Measurements from ENCODE around the gene TAF5. TPM values are rescaled to one million over a fixed set of nuclear protein-coding genes. Genes with fewer than 3 reads are reported as not detected.
"Not testable (repeated sequence)": the region's sequence is repeated elsewhere in the genome, so short reads cannot be mapped to it uniquely, and the experiment has no call there.

Gene TAF5
- 10 to 100 TPM; 14.5 to 14.8 TPM for total RNA-seq

GRCh38 chr10:103367782-103368518, at the start of gene TAF5:
TSS of gene TAF5 (plus strand) at chr10:103367976. CDS start at chr10:103367990, 14 bp downstream.
- Mint-ChIP-seq H3K36me3 (ENCODE audit: low read depth) (peaks cover 18% of the 10 kb centered on the region), H3K27ac (peak within 1 kb of the TSS; percentile 93), H3K4me3 (peak within 1 kb of the TSS; percentile 89), H3K27me3 (ENCODE audit: low read depth) (no peaks in the 10 kb centered on the region), H3K9me3 (ENCODE audit: insufficient read depth) (no peaks in the 10 kb centered on the region), H3K4me1 (ENCODE audit: low read depth) (peaks cover 23% of the 10 kb centered on the region)
- DNase-seq, result peak; percentile 96
- peak; percentile 64 for ATAC-seq
- CTCF ChIA-PET, result interaction anchor here (1.0 to 2.4 kb wide), 3 partner anchors 15 to 34 kb away, joined by 4 to 13 read pairs (median 5); partner anchors contain the start of genes ATP5MK and PDCD11
- POLR2A ChIA-PET, result interaction anchor here (0.6 to 3.0 kb wide), 7 partner anchors 11 to 176 kb away, joined by 3 to 15 read pairs (median 8); partner anchors contain the start of genes ATP5MK, PCGF6 and PDCD11

GRCh38 chr10:103327906-103328305, 39.9 kb upstream of the TAF5 start:
- ChIA-PET POLR2A (no interaction called here), CTCF (no interaction called here)
- Mint-ChIP-seq H3K36me3 (ENCODE audit: low read depth) (peaks cover 23% of the 10 kb centered on the region), H3K4me3 (no peak overlapping the region), H3K27ac (no peak overlapping the region), H3K4me1 (ENCODE audit: low read depth) (no peaks in the 10 kb centered on the region), H3K9me3 (ENCODE audit: insufficient read depth) (no peaks in the 10 kb centered on the region), H3K27me3 (ENCODE audit: low read depth) (no peaks in the 10 kb centered on the region)
- DNase-seq (no peak), ATAC-seq (no peak)

GRCh38 chr10:103333934-103334520, 33.7 kb upstream of the TAF5 start:
- peaks cover 35% of the 10 kb centered on the region for H3K36me3 Mint-ChIP-seq (ENCODE audit: low read depth)
- no peak for ATAC-seq
- no peaks in the 10 kb centered on the region for H3K9me3 Mint-ChIP-seq (ENCODE audit: insufficient read depth)
- H3K4me1 Mint-ChIP-seq (ENCODE audit: low read depth), result no peaks in the 10 kb centered on the region
- H3K27me3 Mint-ChIP-seq (ENCODE audit: low read depth), result no peaks in the 10 kb centered on the region
- DNase-seq, result no peak
- ChIA-PET POLR2A (no interaction called here), CTCF (interaction anchor here (0.9 to 3.1 kb wide), 18 partner anchors 9 to 498 kb away, joined by 3 to 17 read pairs (median 5); partner anchors contain the start of genes CNNM2, CYP17A1, PCGF6 and TAF5)
- H3K27ac Mint-ChIP-seq, result no peak overlapping the region
- H3K4me3 Mint-ChIP-seq, result no peak overlapping the region

GRCh38 chr10:103334567-103334966, 33.2 kb upstream of the TAF5 start:
- Mint-ChIP-seq H3K4me1 (ENCODE audit: low read depth) (no peaks in the 10 kb centered on the region), H3K9me3 (ENCODE audit: insufficient read depth) (no peaks in the 10 kb centered on the region), H3K27ac (no peak overlapping the region), H3K27me3 (ENCODE audit: low read depth) (no peaks in the 10 kb centered on the region), H3K36me3 (ENCODE audit: low read depth) (peaks cover 37% of the 10 kb centered on the region), H3K4me3 (no peak overlapping the region)
- CTCF ChIA-PET, result interaction anchor here (0.9 to 3.1 kb wide), 16 partner anchors 9 to 499 kb away, joined by 3 to 17 read pairs (median 6); partner anchors contain the start of genes CNNM2, CYP17A1, PCGF6 and TAF5
- DNase-seq (no peak), ATAC-seq (no peak)
- POLR2A ChIA-PET, result no interaction called here

- H3K27me3 Mint-ChIP-seq (ENCODE audit: low read depth), result no peaks in the 10 kb centered on the region
- H3K27ac Mint-ChIP-seq, result no peak overlapping the region
- H3K9me3 Mint-ChIP-seq (ENCODE audit: insufficient read depth), result no peaks in the 10 kb centered on the region
- ChIA-PET POLR2A (no interaction called here), CTCF (no interaction called here)
- peaks cover 31% of the 10 kb centered on the region for H3K36me3 Mint-ChIP-seq (ENCODE audit: low read depth)
- ATAC-seq (no peak), DNase-seq (no peak)
- H3K4me1 Mint-ChIP-seq (ENCODE audit: low read depth), result no peaks in the 10 kb centered on the region
- no peak overlapping the region for H3K4me3 Mint-ChIP-seq
Observed at GRCh38 chr10:103336370-103336769, 31.4 kb upstream of the TAF5 start.

GRCh38 chr10:103350175-103350516, 17.6 kb upstream of the TAF5 start:
- CTCF ChIA-PET, result interaction anchor here (1.0 to 3.0 kb wide), 3 partner anchors 17 to 105 kb away, joined by 3 to 13 read pairs (median 4); no protein-coding TSS in a partner anchor
- Mint-ChIP-seq H3K4me3 (peak overlapping the region; percentile 94), H3K9me3 (ENCODE audit: insufficient read depth) (no peaks in the 10 kb centered on the region), H3K36me3 (ENCODE audit: low read depth) (peaks cover 20% of the 10 kb centered on the region), H3K27me3 (ENCODE audit: low read depth) (no peaks in the 10 kb centered on the region), H3K4me1 (ENCODE audit: low read depth) (peaks cover 12% of the 10 kb centered on the region), H3K27ac (peak overlapping the region; percentile 74)
- DNase-seq, result no peak
- POLR2A ChIA-PET, result interaction anchor here (2.2 kb wide), 1 partner anchor 18 kb away, joined by 15 read pairs; the partner anchor contains the start of gene TAF5
- ATAC-seq, result peak; percentile 8

GRCh38 chr10:103350517-103351260, 17.1 kb upstream of the TAF5 start, which contains the start of gene PCGF6:
TSS of gene PCGF6 (minus strand) at chr10:103351140. CDS start at chr10:103351066, 74 bp downstream.
- no peaks in the 10 kb centered on the region for H3K9me3 Mint-ChIP-seq (ENCODE audit: insufficient read depth)
- H3K4me3 Mint-ChIP-seq, result peak within 1 kb of the TSS; percentile 94
- ATAC-seq (peak; percentile 85), DNase-seq (peak; percentile 75)
- ChIA-PET POLR2A (interaction anchor here (1.2 to 2.2 kb wide), 2 partner anchors 9 to 18 kb away, joined by 6 to 15 read pairs; partner anchors contain the start of gene TAF5), CTCF (interaction anchor here (1.0 to 3.0 kb wide), 4 partner anchors 17 to 135 kb away, joined by 3 to 13 read pairs (median 4); no protein-coding TSS in a partner anchor)
- peak within 1 kb of the TSS; percentile 92 for H3K27ac Mint-ChIP-seq
- H3K36me3 Mint-ChIP-seq (ENCODE audit: low read depth), result peaks cover 17% of the 10 kb centered on the region
- H3K4me1 Mint-ChIP-seq (ENCODE audit: low read depth), result peaks cover 12% of the 10 kb centered on the region
- no peaks in the 10 kb centered on the region for H3K27me3 Mint-ChIP-seq (ENCODE audit: low read depth)

- peaks cover 8% of the 10 kb centered on the region for H3K36me3 Mint-ChIP-seq (ENCODE audit: low read depth)
Observed at GRCh38 chr10:103353281-103353680, 14.5 kb upstream of the TAF5 start.

GRCh38 chr10:103354567-103354966, 13.2 kb upstream of the TAF5 start:
- CTCF ChIA-PET, result interaction anchor here (2.9 kb wide), 1 partner anchor 13 kb away, joined by 13 read pairs; the partner anchor contains the start of gene TAF5

More at GRCh38 chr10:103353281-103353680, 14.5 kb upstream of the TAF5 start:
- Mint-ChIP-seq H3K4me1 (ENCODE audit: low read depth) (peaks cover 12% of the 10 kb centered on the region), H3K4me3 (no peak overlapping the region), H3K27me3 (ENCODE audit: low read depth) (no peaks in the 10 kb centered on the region), H3K27ac (no peak overlapping the region), H3K9me3 (ENCODE audit: insufficient read depth) (no peaks in the 10 kb centered on the region)
- ChIA-PET CTCF (interaction anchor here (0.9 to 2.9 kb wide), 3 partner anchors 15 to 63 kb away, joined by 3 to 13 read pairs (median 6); partner anchors contain the start of gene TAF5), POLR2A (no interaction called here)
- ATAC-seq (no peak), DNase-seq (no peak)

GRCh38 chr10:103355906-103356599, 11.7 kb upstream of the TAF5 start:
- ChIA-PET CTCF (interaction anchor here (1.5 kb wide), 1 partner anchor 22 kb away, joined by 6 read pairs; no protein-coding TSS in a partner anchor), POLR2A (no interaction called here)
- H3K36me3 Mint-ChIP-seq (ENCODE audit: low read depth), result no peaks in the 10 kb centered on the region
- H3K4me1 Mint-ChIP-seq (ENCODE audit: low read depth), result peaks cover 4% of the 10 kb centered on the region
- no peak overlapping the region for H3K4me3 Mint-ChIP-seq
- DNase-seq (no peak), ATAC-seq (no peak)
- no peak overlapping the region for H3K27ac Mint-ChIP-seq
- no peaks in the 10 kb centered on the region for H3K9me3 Mint-ChIP-seq (ENCODE audit: insufficient read depth)
- H3K27me3 Mint-ChIP-seq (ENCODE audit: low read depth), result no peaks in the 10 kb centered on the region

More at GRCh38 chr10:103354567-103354966, 13.2 kb upstream of the TAF5 start:
- H3K27me3 Mint-ChIP-seq (ENCODE audit: low read depth); H3K4me1 Mint-ChIP-seq (ENCODE audit: low read depth); DNase-seq; H3K9me3 Mint-ChIP-seq (ENCODE audit: insufficient read depth); H3K27ac Mint-ChIP-seq; ATAC-seq; H3K36me3 Mint-ChIP-seq (ENCODE audit: low read depth); POLR2A ChIA-PET; H3K4me3 Mint-ChIP-seq: not testable (repeated sequence)

GRCh38 chr10:103359493-103359892, 8.3 kb upstream of the TAF5 start:
- H3K27ac Mint-ChIP-seq; ATAC-seq; H3K9me3 Mint-ChIP-seq (ENCODE audit: insufficient read depth); H3K4me1 Mint-ChIP-seq (ENCODE audit: low read depth); CTCF ChIA-PET; H3K4me3 Mint-ChIP-seq; POLR2A ChIA-PET; H3K27me3 Mint-ChIP-seq (ENCODE audit: low read depth); DNase-seq; H3K36me3 Mint-ChIP-seq (ENCODE audit: low read depth): not testable (repeated sequence)
